OCI-LY3 (cell line): ENCODE data around the gene ARHGEF10L.

Source experiments
- CTCF ChIP-seq: fragments of 200-600, 300-600 bp; sonication (generic); IDR thresholded peaks from 2 replicates; pipeline ENCODE4 v1.5.1; 2014; ENCODE audit warnings: antibody characterized with exemption, low read length, low read depth
- EZH2phosphoT487 ChIP-seq: fragments of 200-600 bp; shearing (Covaris generic); IDR thresholded peaks from 2 replicates; pipeline ENCODE4 v1.6.1; 2018; ENCODE audit warnings: antibody characterized with exemption, mixed run types, low read depth

- TF ChIP-seq CTCF (no peak), EZH2phosphoT487 (no peak)
Measured at GRCh38 chr1:17569200-17570139, 30.0 kb downstream of the ARHGEF10L start.
